CD14-positive monocyte (primary cell): ENCODE measurements around the gene ZNF768. TPM values are rescaled to one million over a fixed set of nuclear protein-coding genes. Genes with fewer than 3 reads are reported as not detected.
"Not testable (repeated sequence)": the region's sequence is repeated elsewhere in the genome, so short reads cannot be mapped to it uniquely, and the experiment has no call there.

ENCODE experiments used
- DNase-seq, 3 donors: peaks; one replicate each; pipeline ENCODE4 v3.0.0-alpha.2; 2011 to 2022
- H2AFZ ChIP-seq: 2 replicates; pipeline ENCODE4 v1.6.0; 2012; ENCODE audit warnings: mild to moderate bottlenecking, low read depth, low read length, inconsistent platforms; ENCODE audit not compliant: insufficient read depth, poor library complexity, severe bottlenecking
- H3K27ac ChIP-seq, 2 donors: 1 replicate in 1 of 2; 2 replicates in 1 of 2; pipeline ENCODE4 v1.5.1; 2012 to 2013; ENCODE audit warnings: low read length in 2 of 2, control low read depth in 1 of 2, inconsistent platforms in 1 of 2, low read depth in 1 of 2, mild to moderate bottlenecking in 1 of 2
- H3K27me3 ChIP-seq, 2 donors: one replicate each; pipeline versions ENCODE4 v1.6.0 to v1.6.1; 2011 to 2013; ENCODE audit warnings: low read length in 2 of 2; ENCODE audit not compliant: control insufficient read depth in 2 of 2, insufficient read depth in 2 of 2
- H3K36me3 ChIP-seq, 2 donors: replicated peaks in 1 of 2; 1 replicate in 1 of 2; 2 replicates in 1 of 2; pipeline versions ENCODE4 v1.5.1 to v1.6.1; 2012 to 2013; ENCODE audit warnings: low read length in 2 of 2, control low read depth in 1 of 2, inconsistent platforms in 1 of 2, mild to moderate bottlenecking in 1 of 2; ENCODE audit not compliant: insufficient read depth in 2 of 2, control insufficient read depth in 1 of 2
- H3K4me1 ChIP-seq, 2 donors: 1 replicate in 1 of 2; 2 replicates in 1 of 2; pipeline versions ENCODE4 v1.5.1 to v1.6.1; 2012 to 2013; ENCODE audit warnings: low read length in 2 of 2, control low read depth in 1 of 2, inconsistent platforms in 1 of 2, mild to moderate bottlenecking in 1 of 2, moderate library complexity in 1 of 2; ENCODE audit not compliant: insufficient read depth in 2 of 2, control insufficient read depth in 1 of 2
- H3K4me2 ChIP-seq: replicated peaks from 2 replicates; pipeline ENCODE3; 2012; ENCODE audit warnings: low read length, moderate library complexity, mild to moderate bottlenecking; ENCODE audit not compliant: poor library complexity, severe bottlenecking; ENCODE audit errors: extremely low read depth
- H3K4me3 ChIP-seq, 3 experiments: fragments of 200-600 bp in 1 of 3; sonication (generic) in 1 of 3; replicated peaks in 1 of 3; 1 replicate in 2 of 3; 2 replicates in 1 of 3; pipeline ENCODE4 v1.5.1; 2011 to 2013; ENCODE audit warnings: low read length in 3 of 3, mild to moderate bottlenecking in 3 of 3, control low read depth in 2 of 3, low read depth in 2 of 3, inconsistent platforms in 1 of 3, moderate library complexity in 1 of 3
- H3K79me2 ChIP-seq: 2 replicates; pipeline ENCODE4 v1.6.0; 2012; ENCODE audit warnings: mild to moderate bottlenecking, control low read depth, inconsistent platforms, low read length, moderate library complexity; ENCODE audit not compliant: insufficient read depth
- H3K9ac ChIP-seq: 2 replicates; pipeline ENCODE4 v1.6.0; 2017; ENCODE audit warnings: low read length, mild to moderate bottlenecking; ENCODE audit not compliant: insufficient read depth, poor library complexity, severe bottlenecking
- H3K9me3 ChIP-seq, 2 donors: replicated peaks in 1 of 2; 1 replicate in 1 of 2; 2 replicates in 1 of 2; pipeline versions ENCODE4 v1.5.1 to v1.6.1; 2012 to 2013; ENCODE audit warnings: low read length in 2 of 2, control low read depth in 1 of 2; ENCODE audit not compliant: control insufficient read depth in 1 of 2, insufficient read depth in 1 of 2
- H4K20me1 ChIP-seq: 2 replicates; pipeline ENCODE4 v1.6.0; 2012; ENCODE audit warnings: mild to moderate bottlenecking, low read length, control low read depth, moderate library complexity; ENCODE audit not compliant: insufficient read depth
- H3K27ac Mint-ChIP-seq, 7 donors: one replicate each; pipeline ENCODE4 v1.8.0; 2020; ENCODE audit warnings: mild to moderate bottlenecking in 7 of 7, mixed read lengths in 7 of 7, moderate library complexity in 6 of 7, inconsistent platforms in 2 of 7
- H3K27me3 Mint-ChIP-seq, 3 donors: one replicate each; pipeline ENCODE4 v1.8.0; 2021 to 2022; ENCODE audit warnings: low read depth in 3 of 3, mild to moderate bottlenecking in 3 of 3, mixed read lengths in 3 of 3, moderate library complexity in 3 of 3, inconsistent platforms in 1 of 3
- H3K36me3 Mint-ChIP-seq, 2 donors: one replicate each; pipeline ENCODE4 v1.8.0; 2020; ENCODE audit warnings: mixed read lengths in 2 of 2, inconsistent platforms in 1 of 2, mild to moderate bottlenecking in 1 of 2
- H3K4me1 Mint-ChIP-seq: one replicate; pipeline ENCODE4 v1.8.0; 2020; ENCODE audit warnings: mild to moderate bottlenecking, mixed read lengths
- H3K4me3 Mint-ChIP-seq, 2 donors: one replicate each; pipeline ENCODE4 v1.8.0; 2020; ENCODE audit warnings: mild to moderate bottlenecking in 2 of 2, mixed read lengths in 2 of 2, moderate library complexity in 1 of 2
- H3K9me3 Mint-ChIP-seq, 7 donors: one replicate each; pipeline ENCODE4 v1.8.0; 2020 to 2022; ENCODE audit warnings: mixed read lengths in 7 of 7, mild to moderate bottlenecking in 6 of 7, moderate library complexity in 6 of 7, inconsistent platforms in 2 of 7
- WGBS: methylation state at CpG from one replicate; pipeline ENCODE4 v1.1.5; 2013; ENCODE audit warnings: missing lambda C conversion rate; ENCODE audit not compliant: insufficient coverage; 5-methylcytosine and 5-hydroxymethylcytosine counted together
- intact Hi-C, 2 donors: fragments of 100-400 bp; cut with micrococcal nuclease; formaldehyde crosslinking; loops; one replicate each; pipeline versions ENCODE4 v1.15.0 to v1.15.1; 2023
- polyA plus RNA-seq, 3 donors: library from polyadenylated mRNA; depleted of rRNA in 1 of 3; unstranded in 2 of 3; stranded (reverse) in 1 of 3; fragments of 300-500 nt in 2 of 3; fragments of >200 nt in 1 of 3; fragmentation: Illumina TruSeq in 2 of 3; gene quantifications; 1 replicate in 2 of 3; 2 replicates in 1 of 3; pipeline ENCODE4 v1.2.3, GENCODE V29; 2012 to 2021
- TF ChIP-seq, protein P1 (sequence below): fragments of 200-600 bp; IDR thresholded peaks from one replicate; pipeline ENCODE4 v1.8.0; 2022; ENCODE audit warnings: antibody characterized with exemption, mild to moderate bottlenecking

Gene ZNF768
- polyA plus RNA-seq, 3 donors = 2.8 to 13.4 (median 3.0) TPM

DNA sequence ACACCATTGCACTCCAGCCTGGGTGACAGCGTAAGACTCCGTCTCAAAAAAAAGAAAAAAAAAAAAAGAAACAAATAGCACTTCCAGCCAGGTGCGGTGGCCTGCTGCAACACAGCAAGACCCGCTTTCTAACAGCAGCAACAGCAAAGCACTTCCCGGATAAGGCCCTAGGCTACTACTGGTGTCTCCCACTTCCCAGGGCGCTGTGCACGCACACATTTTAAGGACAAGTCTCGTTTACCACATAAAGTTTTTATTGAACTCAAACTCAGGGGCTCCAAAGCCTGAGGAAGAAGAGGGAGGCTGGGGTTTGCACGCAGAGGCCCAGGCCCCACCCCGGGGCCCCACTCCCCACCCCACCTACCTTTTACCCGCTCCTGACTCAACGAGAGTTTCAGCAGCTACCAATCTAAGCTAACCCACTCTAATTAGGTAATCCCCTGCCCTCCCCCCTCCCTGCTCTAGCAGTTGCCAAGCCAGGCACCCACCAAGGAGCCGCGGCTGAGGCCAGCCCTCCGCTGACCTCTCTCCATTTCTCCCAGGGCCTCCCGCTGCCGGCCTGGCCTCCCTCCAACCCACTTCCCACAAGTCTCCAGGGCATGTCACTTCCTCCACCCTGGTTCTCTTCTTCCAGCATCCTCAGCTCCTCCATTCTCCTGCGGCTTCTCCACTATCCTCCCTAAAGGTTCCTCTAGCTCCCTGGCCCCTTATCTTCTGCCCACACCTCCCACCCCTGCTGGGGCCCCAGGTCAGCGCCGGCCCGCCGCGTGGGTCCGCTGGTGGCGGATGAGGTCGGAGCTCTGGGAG, 2.4 kb downstream of the ZNF768 start:
- H3K4me2 ChIP-seq = no peak overlapping the region
- 77% methylated on average over 17 of the region's 26 CpGs for WGBS
- no peaks in the 10 kb centered on the region for H3K27me3 ChIP-seq
- Mint-ChIP-seq H3K4me3 (no peak overlapping the region), H3K27ac (peak overlapping the region in 2 of 7 donors; percentile 50 to 80), H3K36me3 (peaks cover 32 to 39% of the 10 kb centered on the region in 2 donors), H3K9me3 (peaks cover 0 to 2% (median 0%) of the 10 kb centered on the region in 7 donors), H3K27me3 (peaks cover 0 to 4% (median 0%) of the 10 kb centered on the region in 3 donors), H3K4me1 (peaks cover 22% of the 10 kb centered on the region)
- peaks cover 24 to 33% of the 10 kb centered on the region in 2 donors for H3K4me1 ChIP-seq
- H4K20me1 ChIP-seq = peaks cover 45% of the 10 kb centered on the region
- no peaks in the 10 kb centered on the region for H3K79me2 ChIP-seq
- no peaks in the 10 kb centered on the region for H3K9me3 ChIP-seq
- H2AFZ ChIP-seq = no peak overlapping the region
- intact Hi-C loops = no loop called here
- DNase-seq = no peak
- H3K4me3 ChIP-seq = no peak overlapping the region
- peaks cover 29 to 38% of the 10 kb centered on the region in 2 donors for H3K36me3 ChIP-seq
- TF ChIP-seq, protein P1, sequence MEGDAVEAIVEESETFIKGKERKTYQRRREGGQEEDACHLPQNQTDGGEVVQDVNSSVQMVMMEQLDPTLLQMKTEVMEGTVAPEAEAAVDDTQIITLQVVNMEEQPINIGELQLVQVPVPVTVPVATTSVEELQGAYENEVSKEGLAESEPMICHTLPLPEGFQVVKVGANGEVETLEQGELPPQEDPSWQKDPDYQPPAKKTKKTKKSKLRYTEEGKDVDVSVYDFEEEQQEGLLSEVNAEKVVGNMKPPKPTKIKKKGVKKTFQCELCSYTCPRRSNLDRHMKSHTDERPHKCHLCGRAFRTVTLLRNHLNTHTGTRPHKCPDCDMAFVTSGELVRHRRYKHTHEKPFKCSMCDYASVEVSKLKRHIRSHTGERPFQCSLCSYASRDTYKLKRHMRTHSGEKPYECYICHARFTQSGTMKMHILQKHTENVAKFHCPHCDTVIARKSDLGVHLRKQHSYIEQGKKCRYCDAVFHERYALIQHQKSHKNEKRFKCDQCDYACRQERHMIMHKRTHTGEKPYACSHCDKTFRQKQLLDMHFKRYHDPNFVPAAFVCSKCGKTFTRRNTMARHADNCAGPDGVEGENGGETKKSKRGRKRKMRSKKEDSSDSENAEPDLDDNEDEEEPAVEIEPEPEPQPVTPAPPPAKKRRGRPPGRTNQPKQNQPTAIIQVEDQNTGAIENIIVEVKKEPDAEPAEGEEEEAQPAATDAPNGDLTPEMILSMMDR = no peak
- no peak overlapping the region for H3K27ac ChIP-seq
- no peak overlapping the region for H3K9ac ChIP-seq

DNA sequence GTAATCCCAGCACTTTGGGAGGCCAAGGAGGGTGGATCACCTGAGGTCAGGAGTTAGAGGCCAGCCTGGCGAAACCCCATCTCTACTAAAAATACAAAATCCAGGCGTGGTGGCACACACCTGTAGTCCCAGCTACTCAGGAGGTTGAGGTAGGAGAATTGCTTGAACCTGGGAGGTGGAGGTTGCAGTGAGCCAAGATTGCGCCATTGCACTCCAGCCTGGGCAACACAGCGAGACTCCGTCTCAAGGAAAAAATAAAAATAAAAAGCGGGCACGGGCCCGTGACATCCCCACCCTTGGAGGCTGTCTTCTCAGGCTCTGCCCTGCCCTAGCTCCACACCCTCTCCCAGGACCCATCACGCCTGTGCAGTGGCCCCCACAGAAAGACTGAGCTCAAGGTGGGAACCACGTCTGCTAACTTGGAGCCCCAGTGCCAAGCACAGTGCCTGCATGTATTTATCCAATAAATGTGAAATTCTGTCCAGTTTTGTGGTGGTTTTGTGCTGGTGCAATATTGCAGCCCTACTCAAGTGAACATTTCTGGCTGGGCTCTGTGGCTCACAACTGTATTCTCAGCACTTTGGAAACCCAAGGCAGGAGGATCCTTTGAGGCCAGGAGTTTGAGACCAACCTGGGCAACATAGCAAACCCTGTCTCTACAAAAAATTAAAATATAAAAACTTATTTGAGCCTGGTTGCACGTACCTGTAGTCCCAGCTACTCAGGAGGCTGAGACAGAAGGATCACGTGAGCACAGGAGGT, 3.5 kb downstream of the ZNF768 start:
- H3K9ac ChIP-seq, DNase-seq, H3K9me3 Mint-ChIP-seq, intact Hi-C loops, H3K79me2 ChIP-seq, H3K4me2 ChIP-seq, H3K4me3 Mint-ChIP-seq, H3K27me3 Mint-ChIP-seq, H3K9me3 ChIP-seq, H3K4me3 ChIP-seq, H3K27ac ChIP-seq, H2AFZ ChIP-seq, H3K27me3 ChIP-seq: not testable (repeated sequence)
- Mint-ChIP-seq H3K27ac (peak overlapping the region in 1 of 7 donors; percentile 80), H3K4me1 (peaks cover 11% of the 10 kb centered on the region), H3K36me3 (peaks cover 42 to 50% of the 10 kb centered on the region in 2 donors)
- Histone ChIP-seq H3K36me3 (peaks cover 39 to 49% of the 10 kb centered on the region in 2 donors), H4K20me1 (peaks cover 56% of the 10 kb centered on the region), H3K4me1 (peaks cover 13 to 22% of the 10 kb centered on the region in 2 donors)
- WGBS = 88% methylated on average over 6 of the region's 12 CpGs
